ENCODE results near the gene ITGA7.

ITGA7 gene

GRCh38 chr12:55699471-55700055 is 8.1 kb downstream of the ITGA7 start:
- DNase-seq: no peak

- no peak for DNase-seq
These were observed 8.7 kb downstream of the ITGA7 start for GRCh38 chr12:55698965-55699364.

GRCh38 chr12:55698241-55698955 is 9.3 kb downstream of the ITGA7 start:
- DNase-seq: no peak

GRCh38 chr12:55697686-55698085 is 10.0 kb downstream of the ITGA7 start:
- no peak for DNase-seq

GRCh38 chr12:55696796-55697462 is 10.8 kb downstream of the ITGA7 start:
- no peak for DNase-seq

GRCh38 chr12:55696141-55696540 is 11.6 kb downstream of the ITGA7 start:
- no peak for DNase-seq

GRCh38 chr12:55695349-55695748 is 12.4 kb downstream of the ITGA7 start:
- DNase-seq: no peak

GRCh38 chr12:55694651-55695050 is 13.1 kb downstream of the ITGA7 start:
- no peak for DNase-seq

GRCh38 chr12:55694188-55694515 is 13.6 kb downstream of the ITGA7 start:
- DNase-seq: no peak

- DNase-seq: no peak
These were observed 14.1 kb downstream of the ITGA7 start for GRCh38 chr12:55693323-55694187.

GRCh38 chr12:55692631-55693322 is 14.9 kb downstream of the ITGA7 start:
- DNase-seq: no peak

- no peak for DNase-seq
These were observed 18.7 kb downstream of the ITGA7 start for GRCh38 chr12:55688716-55689655.

GRCh38 chr12:55687746-55688145 is 20.0 kb downstream of the ITGA7 start:
- DNase-seq: no peak

- no peak for DNase-seq
These were observed 21.2 kb downstream of the ITGA7 start for GRCh38 chr12:55686366-55687010.

GRCh38 chr12:55685671-55686070 is 22.0 kb downstream of the ITGA7 start:
- DNase-seq: no peak

GRCh38 chr12:55684761-55685370 is 22.8 kb downstream of the ITGA7 start:
- DNase-seq: no peak

- DNase-seq: no peak
These were observed 24.0 kb downstream of the ITGA7 start for GRCh38 chr12:55683676-55684075.

- no peak for DNase-seq
These were observed 25.5 kb downstream of the ITGA7 start for GRCh38 chr12:55682087-55682796.

- DNase-seq: no peak
These were observed 26.3 kb downstream of the ITGA7 start for GRCh38 chr12:55681142-55682077.
